Lower leg skin (tissue), 4 donors: ENCODE measurements around the gene B4GALNT4. TPM values are rescaled to one million over a fixed set of nuclear protein-coding genes. Genes with fewer than 3 reads are reported as not detected.
A peak's percentile ranks its signal among the peaks of the same experiment; 100 is the strongest.

ENCODE experiments used
- DNase-seq, 2 donors: peaks; one replicate each; pipeline ENCODE4 v3.0.0-alpha.2; 2019; ENCODE audit warnings: low spot score in 2 of 2
- H3K4me3 ChIP-seq: fragments of 200-600 bp; sonication (generic); 2 replicates; pipeline ENCODE4 v1.5.1; 2017; ENCODE audit warnings: mild to moderate bottlenecking, low read depth; ENCODE audit not compliant: poor library complexity, severe bottlenecking
- CTCF ChIP-seq, 3 donors: fragments of 450-650 bp; IDR thresholded peaks; one replicate each; pipeline ENCODE4 v1.5.1; 2016; ENCODE audit warnings: antibody characterized with exemption in 3 of 3, mild to moderate bottlenecking in 3 of 3, moderate library complexity in 2 of 3
- POLR2A ChIP-seq, 2 donors: fragments of 450-650 bp; IDR thresholded peaks; one replicate each; pipeline ENCODE4 v1.6.1; 2016 to 2017; ENCODE audit warnings: antibody characterized with exemption in 2 of 2, mild to moderate bottlenecking in 1 of 2, moderate library complexity in 1 of 2
- WGBS, 2 donors: methylation state at CpG; one replicate each; pipeline ENCODE4 v1.1.5; 2018; 5-methylcytosine and 5-hydroxymethylcytosine counted together
- intact Hi-C: fragments of 100-400 bp; cut with DNase I; formaldehyde crosslinking; loops from one replicate; pipeline ENCODE4 v1.15.0; 2023; ENCODE audit warnings: low total_unique reads
- total RNA-seq, 4 donors: library from RNA; depleted of rRNA; stranded (reverse); fragments of >200 nt; gene quantifications; one replicate each; pipeline ENCODE4 v1.1.0, GENCODE V29; 2016

B4GALNT4 gene
- total RNA-seq, 4 donors from 2014 or later: 1.8 to 20.0 (median 5.0) TPM

- intact Hi-C loops: no loop called here
- peak in 1 of 2 donors; percentile 77 for DNase-seq
- WGBS, 2 donors: 55 to 60% methylated on average over 14 to 16 of the region's 17 CpGs
- TF ChIP-seq POLR2A (IDR thresholded peaks at IDR 0.05): no peak
- TF ChIP-seq CTCF (IDR thresholded peaks at IDR 0.05): no peak
- H3K4me3 ChIP-seq: peak overlapping the region; percentile 18
Observed at GRCh38 chr11:393219-394033, 24.1 kb downstream of the B4GALNT4 start.

GRCh38 chr11:394034-394857 lies 24.9 kb downstream of the B4GALNT4 start, which contains the start of gene PKP3:
PKP3 (plus strand) TSS chr11:394209; CDS start chr11:394293, 84 bp downstream.
- intact Hi-C loops: no loop called here
- peak within 1 kb of the TSS; percentile 18 for H3K4me3 ChIP-seq
- peak in 1 of 2 donors; percentile 73 for DNase-seq
- TF ChIP-seq CTCF (IDR thresholded peaks at IDR 0.05): no peak
- TF ChIP-seq POLR2A (IDR thresholded peaks at IDR 0.05): no peak
- 31 to 47% methylated on average over 43 to 50 of the region's 57 CpGs for WGBS, 2 donors

GRCh38 chr11:394858-395655 lies 25.8 kb downstream of the B4GALNT4 start:
- no peak for TF ChIP-seq CTCF (IDR thresholded peaks at IDR 0.05)
- TF ChIP-seq POLR2A (IDR thresholded peaks at IDR 0.05): no peak
- no peak for DNase-seq
- 55 to 63% methylated on average over 25 of the region's 25 CpGs for WGBS, 2 donors
- intact Hi-C loops: no loop called here
- peak overlapping the region; percentile 8 for H3K4me3 ChIP-seq

- intact Hi-C loops: no loop called here
- H3K4me3 ChIP-seq: no peak overlapping the region
- 51 to 55% methylated on average over 7 to 11 of the region's 11 CpGs for WGBS, 2 donors
- TF ChIP-seq POLR2A (IDR thresholded peaks at IDR 0.05): no peak
- TF ChIP-seq CTCF (IDR thresholded peaks at IDR 0.05): no peak
- no peak for DNase-seq
Observed at GRCh38 chr11:395866-396265, 26.6 kb downstream of the B4GALNT4 start.

GRCh38 chr11:396511-396947 lies 27.2 kb downstream of the B4GALNT4 start:
- no peak for DNase-seq
- H3K4me3 ChIP-seq: no peak overlapping the region
- intact Hi-C loops: no loop called here
- WGBS, 2 donors: 38 to 74% methylated on average over 4 to 20 of the region's 23 CpGs
- TF ChIP-seq CTCF (IDR thresholded peaks at IDR 0.05) (no peak), POLR2A (IDR thresholded peaks at IDR 0.05) (no peak)
